Right ventricle myocardium superior (tissue), 1 donor: ENCODE measurements around the gene HNF1A. TPM values are rescaled to one million over a fixed set of nuclear protein-coding genes. Genes with fewer than 3 reads are reported as not detected.

Source experiments
- ATAC-seq: fragments of 200-7000 bp; cut with Tn5 transposase; one replicate; pipeline ENCODE4 v1.9.1; 2020; ENCODE audit warnings: mild to moderate bottlenecking; ENCODE audit not compliant: poor library complexity
- DNase-seq: peaks from one replicate; pipeline ENCODE4 v3.0.0-alpha.2; 2020
- intact Hi-C: fragments of 100-400 bp; cut with DNase I; formaldehyde crosslinking; loops from one replicate; pipeline ENCODE4 v1.11.2; 2022
- total RNA-seq: library from RNA; stranded (reverse); fragmentation: NEBNext Ultra II Directional; extraction: Animal tissue kit (Norgen Biotek cat#: 25700); gene quantifications from one replicate; pipeline ENCODE4 v1.2.1, GENCODE V29; 2021
- donor health status: DM: no; HTN: yes; CAD: no; lungs with severe emphysema.

Gene HNF1A
- total RNA-seq, 1 donor from 2014 or later: not detected

DNA sequence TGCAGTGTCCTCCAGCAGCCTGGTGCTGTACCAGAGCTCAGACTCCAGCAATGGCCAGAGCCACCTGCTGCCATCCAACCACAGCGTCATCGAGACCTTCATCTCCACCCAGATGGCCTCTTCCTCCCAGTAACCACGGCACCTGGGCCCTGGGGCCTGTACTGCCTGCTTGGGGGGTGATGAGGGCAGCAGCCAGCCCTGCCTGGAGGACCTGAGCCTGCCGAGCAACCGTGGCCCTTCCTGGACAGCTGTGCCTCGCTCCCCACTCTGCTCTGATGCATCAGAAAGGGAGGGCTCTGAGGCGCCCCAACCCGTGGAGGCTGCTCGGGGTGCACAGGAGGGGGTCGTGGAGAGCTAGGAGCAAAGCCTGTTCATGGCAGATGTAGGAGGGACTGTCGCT lies 22.7 kb downstream of the HNF1A start:
- DNase-seq (no peak), ATAC-seq (no peak)
- intact Hi-C loops: no loop called here

DNA sequence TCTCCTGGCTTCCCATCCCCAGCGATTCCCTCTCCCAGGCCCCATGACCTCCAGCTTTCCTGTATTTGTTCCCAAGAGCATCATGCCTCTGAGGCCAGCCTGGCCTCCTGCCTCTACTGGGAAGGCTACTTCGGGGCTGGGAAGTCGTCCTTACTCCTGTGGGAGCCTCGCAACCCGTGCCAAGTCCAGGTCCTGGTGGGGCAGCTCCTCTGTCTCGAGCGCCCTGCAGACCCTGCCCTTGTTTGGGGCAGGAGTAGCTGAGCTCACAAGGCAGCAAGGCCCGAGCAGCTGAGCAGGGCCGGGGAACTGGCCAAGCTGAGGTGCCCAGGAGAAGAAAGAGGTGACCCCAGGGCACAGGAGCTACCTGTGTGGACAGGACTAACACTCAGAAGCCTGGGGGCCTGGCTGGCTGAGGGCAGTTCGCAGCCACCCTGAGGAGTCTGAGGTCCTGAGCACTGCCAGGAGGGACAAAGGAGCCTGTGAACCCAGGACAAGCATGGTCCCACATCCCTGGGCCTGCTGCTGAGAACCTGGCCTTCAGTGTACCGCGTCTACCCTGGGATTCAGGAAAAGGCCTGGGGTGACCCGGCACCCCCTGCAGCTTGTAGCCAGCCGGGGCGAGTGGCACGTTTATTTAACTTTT lies 23.6 kb downstream of the HNF1A start:
- intact Hi-C loops: no loop called here

DNA sequence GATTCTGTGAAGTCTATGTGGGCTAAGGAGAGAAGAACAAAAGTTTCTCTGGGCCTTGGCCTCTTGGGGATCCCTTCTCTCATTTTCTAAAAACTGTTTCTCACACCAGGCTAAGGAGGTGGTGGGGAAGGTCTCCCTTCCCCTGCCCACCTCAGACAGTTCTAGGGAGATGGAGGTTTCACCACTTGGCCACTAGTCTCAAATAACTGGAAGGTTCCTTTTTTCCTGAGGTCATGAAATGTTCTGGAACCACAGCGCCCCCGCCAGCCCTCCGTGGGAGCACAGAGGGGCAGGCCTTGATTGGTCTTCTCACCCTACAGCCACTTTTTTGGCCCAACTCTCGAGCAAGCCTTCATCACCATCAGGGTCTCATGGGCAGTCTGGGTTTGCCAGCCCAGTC lies 25.3 kb downstream of the HNF1A start:
- DNase-seq (no peak), ATAC-seq (no peak)
- intact Hi-C loops: no loop called here

More for the DNA sequence above, 23.6 kb downstream of the HNF1A start:
- DNase-seq: no peak
- no peak for ATAC-seq

DNA sequence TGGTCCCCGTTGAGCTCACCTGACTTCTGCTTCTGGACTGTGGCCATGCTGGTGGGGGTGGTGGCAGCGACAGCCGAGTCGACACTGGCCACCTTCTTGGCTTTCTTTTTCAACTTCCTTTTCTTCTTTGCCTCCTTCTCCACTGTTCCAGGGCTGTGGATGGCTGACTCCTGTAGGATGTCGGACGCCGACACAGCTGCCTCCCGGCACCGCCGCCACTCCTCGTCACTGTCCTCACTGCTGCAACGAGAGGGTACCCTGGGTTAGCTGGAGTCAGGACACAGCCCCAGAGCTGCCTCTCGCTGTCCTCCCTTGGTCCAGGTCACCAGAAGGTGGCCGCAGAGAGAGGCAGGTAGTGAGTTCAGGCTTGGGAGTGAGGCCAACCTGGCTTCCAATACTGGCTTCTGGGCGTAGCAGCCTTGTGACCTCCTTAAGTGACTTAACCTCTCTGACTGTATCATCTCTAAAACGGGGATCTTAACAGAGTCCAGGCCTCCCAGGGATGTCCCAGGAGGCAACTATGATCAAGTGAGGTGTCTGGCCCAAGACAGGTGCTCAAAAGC lies 26.0 kb downstream of the HNF1A start:
- ATAC-seq (no peak), DNase-seq (no peak)
- intact Hi-C loops: no loop called here

DNA sequence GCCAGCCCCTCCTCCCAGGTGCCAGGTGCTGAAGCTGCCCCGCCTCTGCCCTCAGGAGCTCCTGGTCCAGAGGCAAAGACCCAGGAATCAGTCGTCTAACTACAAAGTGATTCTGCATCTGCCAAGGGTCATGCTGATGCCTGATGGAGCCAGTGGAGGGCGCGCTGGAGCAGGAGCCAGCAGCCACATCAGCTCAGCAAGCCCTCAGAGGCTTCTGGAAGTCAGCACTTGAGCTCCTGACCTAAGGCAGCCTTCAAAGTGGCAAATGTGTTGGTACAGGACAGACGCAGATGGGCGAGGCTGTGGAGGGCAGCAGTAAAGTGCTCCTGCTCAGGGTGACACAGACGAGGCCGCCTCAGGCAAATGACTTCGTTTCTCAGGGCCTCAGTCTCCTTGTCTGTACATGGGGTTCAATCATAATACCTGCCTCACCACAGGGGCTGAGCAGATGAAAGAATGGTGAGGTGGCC lies 27.0 kb downstream of the HNF1A start:
- DNase-seq (no peak), ATAC-seq (no peak)
- intact Hi-C loops: no loop called here

DNA sequence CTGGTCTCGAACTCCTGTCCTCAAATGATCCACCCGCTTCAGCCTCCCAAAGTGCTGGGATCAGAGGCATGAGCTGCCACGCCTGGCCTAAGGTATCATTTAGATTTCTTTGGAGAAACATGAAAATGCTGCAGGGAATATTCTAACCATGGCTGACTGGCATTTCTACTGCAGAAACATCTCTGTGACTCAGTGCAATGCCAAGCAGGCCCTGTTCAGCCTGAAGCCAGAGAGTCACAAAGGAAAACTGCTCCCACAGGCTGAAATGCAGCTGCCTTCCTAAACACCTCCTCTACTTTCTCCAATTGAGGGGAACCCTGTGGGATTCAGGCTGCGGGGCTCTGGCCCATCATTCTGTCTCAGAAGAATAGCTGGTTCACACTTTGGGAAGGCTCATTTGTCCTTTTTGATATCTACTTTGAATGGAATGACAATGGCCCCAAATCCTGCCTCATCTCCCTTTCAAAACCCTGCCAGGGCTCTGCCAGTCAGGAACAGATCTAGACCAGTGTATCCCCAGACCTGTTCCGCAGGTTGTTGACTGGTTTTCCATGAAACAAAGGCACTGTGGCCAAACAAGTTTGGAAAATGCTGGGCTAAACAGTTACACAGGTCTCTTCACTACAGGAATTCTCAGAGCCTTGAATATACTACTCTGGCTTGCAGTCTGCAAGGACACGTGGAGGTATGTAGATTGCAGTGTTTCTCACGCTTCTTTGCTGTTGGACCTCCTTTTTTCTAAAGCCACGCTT lies 30.2 kb downstream of the HNF1A start:
- ATAC-seq: no peak
- no peak for DNase-seq
- intact Hi-C loops: no loop called here

DNA sequence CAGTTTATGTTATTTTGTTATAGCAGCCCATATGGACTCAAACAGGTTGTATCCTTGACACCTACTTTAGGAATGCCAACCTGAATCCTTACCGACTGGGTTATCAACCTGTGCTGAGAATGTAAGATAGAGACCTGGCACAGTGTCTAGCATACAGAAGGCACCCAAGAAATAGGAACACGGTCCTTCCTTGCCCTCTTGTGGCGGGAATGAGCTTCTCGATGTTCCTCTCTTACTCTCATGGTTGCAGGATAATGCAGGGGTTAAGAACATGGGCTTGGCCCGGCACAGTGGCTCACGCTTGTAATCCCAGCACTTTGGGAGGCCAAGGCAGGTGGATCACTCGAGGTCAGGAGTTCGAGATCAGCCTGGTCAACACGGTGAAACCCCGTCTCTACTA lies 31.4 kb downstream of the HNF1A start:
- intact Hi-C loops: no loop called here
- peak; percentile 76 for ATAC-seq
- no peak for DNase-seq

DNA sequence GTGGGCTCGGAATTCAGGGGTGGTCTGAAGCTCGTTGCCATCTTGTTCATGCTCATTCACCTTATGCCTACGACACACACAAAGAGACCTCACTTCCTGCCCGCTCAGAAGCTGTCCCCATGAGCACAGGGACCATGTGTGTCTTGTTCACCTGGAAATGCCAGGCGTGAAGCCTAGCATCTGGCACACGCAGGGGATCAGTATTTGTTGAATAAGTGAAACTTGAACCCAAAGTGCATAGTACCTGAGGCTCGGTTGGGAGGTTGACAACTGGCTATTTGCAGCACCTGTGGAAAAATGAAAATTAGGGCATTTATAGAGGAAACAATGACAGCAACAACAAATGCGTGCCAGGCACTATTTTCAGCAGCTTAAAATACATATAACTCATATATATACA lies 32.5 kb downstream of the HNF1A start:
- ATAC-seq (no peak), DNase-seq (no peak)
- intact Hi-C loops: no loop called here

DNA sequence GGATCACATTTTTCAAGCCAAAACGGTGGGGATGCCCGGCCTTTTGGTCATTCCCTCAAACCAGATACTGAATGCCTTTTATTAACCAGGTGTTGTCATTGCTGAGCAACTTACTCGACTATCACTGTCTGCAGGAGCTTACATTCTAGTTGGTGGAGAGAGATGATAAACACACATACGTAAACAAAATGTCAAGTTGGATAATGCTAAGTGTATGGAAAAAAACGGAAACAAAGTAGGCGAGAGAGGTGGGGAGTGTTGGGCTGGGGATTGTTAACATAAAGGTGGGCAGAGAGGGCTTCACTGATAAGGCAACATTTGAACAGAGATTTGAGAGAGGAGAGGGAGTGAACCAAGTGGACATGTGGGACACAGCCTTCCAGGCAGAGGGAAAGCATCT lies 33.5 kb downstream of the HNF1A start:
- intact Hi-C loops: no loop called here
- no peak for ATAC-seq
- DNase-seq: no peak

DNA sequence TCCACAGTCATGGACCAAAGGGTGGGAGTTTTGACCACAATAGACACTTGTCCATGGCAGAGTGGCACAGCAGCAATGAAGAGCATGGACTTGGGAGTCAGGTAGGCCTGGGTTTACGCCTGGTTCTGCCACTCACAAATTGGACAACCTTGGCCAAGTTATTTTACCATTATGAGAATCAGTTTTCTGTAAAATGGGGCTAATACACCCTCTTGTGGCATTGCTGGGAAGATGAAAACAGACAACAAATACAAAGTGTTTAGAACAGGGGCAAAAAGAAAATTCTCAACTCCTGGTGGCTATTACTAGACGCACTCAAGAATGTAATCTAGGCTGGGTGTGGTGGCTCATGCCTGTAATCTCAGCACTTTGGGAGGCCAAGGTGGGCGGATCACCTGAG lies 35.4 kb downstream of the HNF1A start:
- intact Hi-C loops: no loop called here
- ATAC-seq (no peak), DNase-seq (no peak)

DNA sequence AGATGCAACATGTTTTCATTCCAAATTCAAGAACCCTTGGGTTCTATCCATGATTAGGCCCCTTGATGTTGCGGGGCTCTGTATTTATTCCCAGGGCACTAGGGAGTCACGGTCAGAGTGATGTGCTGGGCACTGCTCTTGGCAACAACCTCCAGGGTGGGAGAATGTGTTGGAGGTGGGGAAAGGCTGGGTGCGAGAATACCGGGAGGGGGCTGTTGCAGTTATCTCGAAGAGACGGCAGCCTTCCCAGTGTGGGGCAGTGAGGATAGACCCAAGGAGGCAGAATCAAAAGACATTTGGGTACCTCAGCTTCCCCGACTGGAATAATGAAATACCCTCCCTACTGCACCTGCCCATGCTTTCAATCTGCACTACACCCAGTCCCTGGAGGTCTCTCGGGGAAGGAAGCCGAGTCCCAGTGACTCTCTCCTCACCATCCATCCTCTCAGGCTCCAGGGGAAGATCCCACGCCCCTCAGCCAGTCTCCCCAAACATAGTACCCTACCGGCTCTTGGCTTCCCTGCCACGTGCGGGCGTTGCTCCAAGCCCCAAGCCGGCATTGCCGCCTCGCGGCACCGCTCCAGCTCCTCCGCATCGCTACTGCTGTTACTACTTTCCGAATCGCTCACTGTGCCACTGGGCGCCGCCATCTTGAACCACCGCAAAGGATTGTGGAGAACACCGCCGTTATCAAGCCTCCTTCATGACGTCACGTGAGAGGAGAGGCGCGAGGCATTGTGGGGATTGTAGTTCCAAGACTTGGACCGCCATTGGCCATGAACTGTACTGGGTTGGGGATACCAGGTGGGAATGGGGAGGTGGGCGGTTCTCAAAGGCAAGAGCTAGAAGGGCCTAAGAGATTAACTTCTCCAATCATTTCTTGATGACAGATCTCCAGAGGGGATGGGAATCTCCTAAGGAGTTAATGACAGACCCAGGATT lies 37.8 kb downstream of the HNF1A start, which contains the start of gene C12orf43:
Gene C12orf43, minus strand, starts transcription at position 663 of the 942 bp plus-strand sequence. Its CDS starts 13 bp downstream, at position 650.
- intact Hi-C loops: no loop called here
- ATAC-seq (peak; percentile 99), DNase-seq (peak; percentile 93)

DNA sequence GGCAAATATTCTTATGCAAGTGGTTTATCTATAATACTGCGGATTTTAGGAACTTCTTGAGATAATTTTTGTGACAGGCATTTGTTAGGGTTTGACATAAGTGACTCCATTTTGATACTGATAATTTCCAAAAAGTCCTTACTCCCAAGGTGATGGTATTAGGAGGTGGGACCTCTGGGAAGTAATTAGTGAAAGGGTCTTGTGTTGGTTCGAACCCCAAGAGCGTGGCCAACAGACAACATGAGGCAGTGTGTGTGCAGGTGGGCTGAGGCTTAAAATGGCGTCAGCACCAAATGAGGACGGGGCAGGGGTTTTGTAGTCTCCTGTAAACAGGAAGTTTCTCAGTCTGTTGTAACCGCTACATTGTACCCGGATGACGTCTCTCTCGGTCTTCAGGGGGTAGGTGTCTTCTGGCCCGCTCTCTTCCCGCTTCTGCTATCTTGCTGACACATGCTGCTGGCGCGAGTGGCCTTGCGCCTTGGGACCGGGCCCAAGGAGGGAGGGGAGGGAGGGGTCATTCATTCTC lies 39.7 kb downstream of the HNF1A start:
- intact Hi-C loops: no loop called here
- DNase-seq (no peak), ATAC-seq (no peak)

DNA sequence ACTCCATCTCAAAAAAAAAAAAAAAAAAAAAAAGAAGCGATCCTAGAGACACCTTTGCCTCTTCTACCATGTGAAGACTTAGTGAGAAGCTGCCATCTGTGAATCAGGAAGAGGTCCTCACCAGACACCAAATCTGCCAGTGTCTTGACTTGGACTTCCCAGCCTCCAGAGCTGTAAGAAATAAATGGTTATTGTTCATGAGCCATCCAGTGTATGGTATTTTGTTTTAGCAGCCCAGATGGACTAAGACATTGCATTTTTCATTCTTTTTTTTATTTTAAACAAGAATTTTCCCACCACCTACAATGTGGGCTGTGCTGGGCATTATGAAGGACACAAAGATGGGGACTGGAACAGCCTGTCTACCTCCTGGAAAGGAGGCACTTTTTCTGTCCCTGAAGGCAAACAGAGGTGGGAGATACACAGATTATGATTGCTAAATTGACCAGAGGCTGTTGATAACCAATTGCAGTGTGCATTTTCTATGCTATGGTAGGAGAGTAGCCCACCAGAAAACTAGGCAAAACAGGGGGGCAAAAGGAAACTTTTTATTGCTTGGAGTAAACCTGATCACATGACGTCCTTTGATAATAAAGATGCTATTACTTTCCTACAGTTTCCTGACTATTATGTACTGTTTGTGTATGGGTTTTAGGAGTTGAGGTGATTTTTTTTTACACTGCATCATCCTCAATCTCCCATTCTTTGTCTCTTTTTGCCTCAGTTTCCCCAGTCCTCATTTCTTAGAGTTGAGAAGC lies 40.7 kb downstream of the HNF1A start:
- intact Hi-C loops: no loop called here
- DNase-seq (no peak), ATAC-seq (no peak)

DNA sequence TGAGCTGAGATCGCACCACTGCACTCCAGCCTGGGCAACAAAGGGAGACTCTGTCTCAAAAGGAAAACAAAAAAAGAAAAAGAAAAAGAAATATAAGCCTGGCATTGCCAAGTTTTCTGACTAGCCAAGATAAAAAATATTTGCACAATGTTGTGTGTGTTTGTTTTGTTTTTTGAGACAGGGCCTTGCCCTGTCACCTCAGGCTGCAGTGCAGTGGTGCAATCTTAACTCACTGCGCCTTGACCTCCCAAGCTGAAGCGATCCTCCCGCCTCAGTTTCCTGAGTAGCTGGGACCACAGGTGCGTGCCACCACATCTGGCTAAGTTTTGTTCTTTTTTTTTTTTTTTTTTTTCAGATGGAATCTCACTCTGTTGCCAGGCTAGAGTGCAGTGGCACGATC lies 43.4 kb downstream of the HNF1A start:
- DNase-seq: no peak
- ATAC-seq: no peak
- intact Hi-C loops: no loop called here

DNA sequence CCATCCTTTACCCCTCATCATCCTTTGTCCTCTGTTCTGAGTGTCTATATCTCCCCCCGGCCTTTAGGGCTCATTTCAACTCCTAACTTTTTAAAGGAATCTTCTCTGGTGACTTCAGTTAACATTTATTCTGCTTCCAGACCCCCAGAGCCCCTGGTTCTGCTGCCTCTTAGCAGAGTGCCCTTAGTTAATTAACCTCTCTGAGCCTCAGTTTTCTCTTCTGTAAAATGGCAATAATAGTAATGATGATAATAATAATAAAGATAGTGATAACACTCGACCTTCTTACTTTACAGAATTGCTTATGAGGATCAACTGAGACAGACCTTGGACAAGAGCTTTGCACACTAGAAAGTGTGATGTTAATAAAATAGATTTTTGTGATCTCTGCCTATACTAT lies 44.4 kb downstream of the HNF1A start:
- no peak for ATAC-seq
- no peak for DNase-seq
- intact Hi-C loops: no loop called here

DNA sequence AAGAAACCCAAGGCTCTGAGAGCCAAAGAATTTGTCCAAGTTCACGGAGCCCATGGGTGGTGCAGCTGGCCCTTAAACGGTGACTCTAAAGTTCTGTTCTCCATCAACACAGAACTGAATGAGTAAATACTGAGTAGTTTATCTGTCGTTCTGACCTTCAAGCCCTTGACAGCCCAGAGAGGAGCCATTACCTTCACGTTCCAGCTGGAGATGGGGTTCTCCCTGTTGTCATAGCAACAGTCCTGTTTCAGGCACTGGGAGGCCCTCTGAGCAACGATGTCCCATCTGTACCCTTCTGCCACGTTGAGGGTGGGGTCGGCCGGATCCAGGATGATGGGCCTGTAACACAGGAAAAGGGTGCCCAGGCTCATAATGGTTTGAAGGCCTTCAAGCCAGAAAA lies 45.5 kb downstream of the HNF1A start:
- no peak for DNase-seq
- intact Hi-C loops: no loop called here

DNA sequence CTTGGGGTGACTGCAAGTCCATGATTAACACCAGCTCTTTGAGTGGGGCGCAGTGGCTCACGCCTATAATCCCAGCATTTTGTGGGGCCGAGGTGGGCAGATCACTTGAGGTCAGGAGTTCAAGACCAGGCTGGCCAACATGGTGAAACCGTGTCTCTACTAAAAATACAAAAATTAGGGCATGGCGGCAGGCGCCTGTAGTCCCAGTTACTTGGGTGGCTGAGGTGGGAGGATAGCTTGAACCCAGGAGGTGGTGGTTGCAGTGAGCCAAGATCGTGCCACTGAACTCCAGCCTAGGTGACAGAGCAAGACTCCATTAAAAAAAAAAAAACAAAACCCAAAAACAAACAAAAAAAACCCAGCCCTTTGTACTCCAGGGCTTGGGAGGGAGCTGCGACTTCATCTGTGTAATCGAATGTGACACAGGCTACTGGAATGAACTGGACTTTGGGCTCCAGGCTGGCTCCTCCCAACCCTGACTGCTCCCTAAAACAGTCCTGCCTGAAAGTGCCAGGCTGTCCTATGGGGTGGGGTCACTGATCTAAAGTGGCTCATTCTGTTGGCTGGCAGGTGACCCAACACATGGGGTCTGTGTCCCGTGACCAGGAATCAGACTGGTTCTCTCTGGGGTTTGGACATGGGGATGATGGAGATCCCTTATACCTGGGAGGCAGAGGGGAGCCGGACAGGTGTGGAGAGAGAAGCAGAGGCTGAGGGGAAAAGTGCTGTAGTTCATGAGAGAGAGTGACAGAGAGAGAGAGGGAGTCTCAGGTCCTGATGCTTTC lies 47.3 kb downstream of the HNF1A start:
- no peak for ATAC-seq
- DNase-seq: no peak
- intact Hi-C loops: no loop called here

More for the DNA sequence above, 45.5 kb downstream of the HNF1A start:
- ATAC-seq: no peak
